CD4-positive, alpha-beta T cell treated with Interleukin-1 beta for 1 hour (primary cell): ENCODE measurements around the gene MAP3K8.

Experiments used
- DNase-seq, 2 donors: peaks; one replicate each; pipeline ENCODE4 v3.0.0-alpha.2; 2020 to 2022

MAP3K8 gene

DNA sequence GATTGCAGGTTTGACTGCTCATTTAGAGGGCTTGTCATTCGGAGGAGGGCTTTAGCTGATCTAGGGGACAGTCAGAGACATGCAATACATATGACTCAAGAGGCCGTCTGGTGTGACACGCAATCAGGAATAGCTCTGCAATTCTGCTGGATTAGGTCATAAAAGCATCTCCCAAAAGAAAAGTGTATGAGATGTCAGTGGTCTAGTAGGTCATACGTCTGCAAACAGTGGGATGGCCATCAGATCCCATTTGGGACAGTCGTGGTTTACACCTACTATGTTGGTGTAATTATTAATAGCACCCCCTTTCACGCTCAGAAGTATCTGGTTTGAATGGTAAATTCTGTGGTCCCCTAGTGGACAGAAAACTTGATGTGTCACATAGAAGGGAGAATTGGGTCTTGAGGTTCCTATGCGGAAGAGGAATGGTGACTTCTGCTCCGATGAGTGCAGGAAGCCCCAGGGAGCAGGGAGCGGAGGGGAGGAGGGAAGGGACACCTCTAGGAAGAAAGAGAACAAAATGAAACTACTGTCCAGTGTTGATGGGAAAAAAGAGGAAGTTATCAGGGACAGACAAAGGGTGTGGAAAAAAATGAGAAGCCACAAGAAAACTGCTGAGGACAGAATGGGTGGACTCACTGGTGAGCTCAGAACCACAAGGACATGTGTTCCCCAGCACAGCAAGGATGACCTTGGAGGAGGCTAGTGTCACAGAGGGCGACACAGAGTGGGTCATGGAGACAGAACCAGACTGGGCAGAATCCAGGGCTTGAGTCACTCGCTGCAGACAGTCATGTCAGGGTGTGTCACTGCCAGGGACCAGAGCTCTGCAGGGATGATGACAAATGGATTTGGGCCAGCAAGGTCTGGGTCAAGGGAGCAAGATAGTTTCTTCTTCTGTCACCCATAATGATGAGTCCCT is 59.9 kb downstream of the MAP3K8 start:
- peak in 1 of 2 donors; percentile 88 for DNase-seq

DNA sequence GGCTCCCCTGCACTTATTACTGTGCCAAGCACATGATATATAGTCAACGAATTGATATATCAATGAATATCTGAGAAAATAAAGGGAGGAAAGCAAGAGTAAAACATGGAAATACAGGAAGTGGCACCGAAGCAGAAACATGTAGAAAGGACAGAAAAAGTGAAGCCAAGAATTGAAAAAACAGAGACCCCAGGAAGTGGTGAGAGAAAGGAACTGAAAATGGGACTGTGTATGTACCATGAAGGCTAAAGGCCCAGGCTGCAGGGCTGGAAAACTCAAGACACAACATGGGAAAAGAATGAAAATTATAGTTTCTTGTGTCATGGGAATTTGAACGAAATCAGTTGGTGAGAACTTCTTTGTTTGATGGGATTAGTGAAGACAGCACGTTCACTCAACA is 60.6 kb downstream of the MAP3K8 start:
- no peak for DNase-seq

DNA sequence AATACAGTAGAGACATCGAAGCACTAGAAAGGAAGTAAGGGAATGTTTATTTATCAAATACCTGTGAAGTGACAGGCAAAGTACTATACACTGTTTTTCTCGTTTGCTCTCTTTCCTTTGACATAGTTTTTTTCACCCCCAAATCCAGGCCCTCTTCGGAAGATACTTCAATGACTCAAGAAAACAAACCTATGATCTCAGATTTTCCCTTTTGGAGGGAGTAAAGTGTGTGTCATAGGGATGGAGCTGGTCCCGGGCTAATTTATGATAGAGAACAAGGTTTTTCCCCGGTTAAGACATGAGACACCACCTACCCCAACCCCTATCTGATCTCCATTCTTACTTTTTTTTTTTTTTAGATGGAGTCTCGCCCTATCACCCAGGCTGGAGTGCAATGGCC is 61.7 kb downstream of the MAP3K8 start:
- no peak for DNase-seq

DNA sequence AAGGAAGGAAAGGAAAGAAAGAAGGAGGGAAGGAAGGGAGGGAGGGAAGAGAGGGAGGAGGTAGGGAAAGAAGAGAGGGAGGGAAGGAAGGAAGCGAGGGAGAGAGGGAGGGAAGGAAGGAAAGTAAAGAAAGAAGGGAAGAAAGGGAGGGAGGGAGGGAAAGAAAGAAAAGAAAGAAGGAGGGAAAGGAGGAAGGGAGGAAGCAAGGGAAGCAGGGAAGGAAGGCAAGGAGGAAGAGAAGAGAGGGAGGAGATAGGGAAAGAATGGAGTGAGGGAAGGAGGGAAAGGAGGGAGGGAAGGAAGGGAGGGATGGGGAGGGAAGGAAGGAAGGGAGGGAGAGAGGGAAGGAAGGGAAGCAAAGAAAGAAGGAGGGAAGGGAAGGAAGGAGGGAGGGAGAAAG is 65.8 kb downstream of the MAP3K8 start:
- DNase-seq, result no peak

DNA sequence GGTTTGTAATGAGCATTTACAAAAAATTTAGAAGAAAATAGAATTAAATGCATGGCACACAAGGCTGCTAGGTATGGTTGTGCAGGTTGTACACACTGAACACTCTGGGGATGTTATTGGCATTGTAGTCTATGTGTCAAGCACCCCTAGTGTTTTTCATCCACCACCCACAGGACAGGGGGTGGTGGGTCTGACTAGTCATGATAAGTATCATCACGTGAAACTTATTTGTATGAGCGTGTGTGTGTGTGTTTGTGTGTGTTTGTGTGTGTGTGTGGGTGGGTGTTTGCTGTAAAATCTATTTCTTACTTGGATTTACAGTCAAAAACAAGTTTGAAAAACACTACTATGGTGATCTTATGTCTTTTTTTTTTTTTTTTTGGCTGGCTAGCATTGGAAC is 66.5 kb downstream of the MAP3K8 start:
- DNase-seq, result no peak

DNA sequence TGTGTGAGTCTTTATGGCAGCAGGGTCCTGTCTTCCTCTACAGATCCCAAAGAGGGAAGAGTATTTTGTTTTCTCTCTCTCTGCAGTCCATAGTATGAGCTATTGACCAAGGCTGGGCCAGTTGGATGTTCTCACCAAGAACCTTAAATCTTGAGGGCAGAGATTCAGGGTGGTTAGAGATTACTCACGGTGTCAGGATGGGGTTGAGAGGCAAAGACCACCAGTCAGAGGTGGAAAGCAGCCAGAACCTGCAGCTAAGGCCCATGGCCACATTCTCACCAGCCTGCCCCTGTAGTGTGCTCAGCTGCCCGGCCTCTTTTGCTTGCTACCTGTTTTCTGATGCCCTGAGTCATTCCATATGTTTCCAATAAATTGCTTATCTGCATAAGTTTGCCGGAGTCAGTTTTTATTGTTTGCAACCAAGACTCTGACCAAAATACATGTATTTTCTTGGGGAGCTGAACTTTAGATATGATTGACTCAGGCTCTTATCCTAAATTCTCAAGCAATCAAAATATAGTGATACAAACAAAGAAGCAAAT is 67.0 kb downstream of the MAP3K8 start:
- no peak for DNase-seq

DNA sequence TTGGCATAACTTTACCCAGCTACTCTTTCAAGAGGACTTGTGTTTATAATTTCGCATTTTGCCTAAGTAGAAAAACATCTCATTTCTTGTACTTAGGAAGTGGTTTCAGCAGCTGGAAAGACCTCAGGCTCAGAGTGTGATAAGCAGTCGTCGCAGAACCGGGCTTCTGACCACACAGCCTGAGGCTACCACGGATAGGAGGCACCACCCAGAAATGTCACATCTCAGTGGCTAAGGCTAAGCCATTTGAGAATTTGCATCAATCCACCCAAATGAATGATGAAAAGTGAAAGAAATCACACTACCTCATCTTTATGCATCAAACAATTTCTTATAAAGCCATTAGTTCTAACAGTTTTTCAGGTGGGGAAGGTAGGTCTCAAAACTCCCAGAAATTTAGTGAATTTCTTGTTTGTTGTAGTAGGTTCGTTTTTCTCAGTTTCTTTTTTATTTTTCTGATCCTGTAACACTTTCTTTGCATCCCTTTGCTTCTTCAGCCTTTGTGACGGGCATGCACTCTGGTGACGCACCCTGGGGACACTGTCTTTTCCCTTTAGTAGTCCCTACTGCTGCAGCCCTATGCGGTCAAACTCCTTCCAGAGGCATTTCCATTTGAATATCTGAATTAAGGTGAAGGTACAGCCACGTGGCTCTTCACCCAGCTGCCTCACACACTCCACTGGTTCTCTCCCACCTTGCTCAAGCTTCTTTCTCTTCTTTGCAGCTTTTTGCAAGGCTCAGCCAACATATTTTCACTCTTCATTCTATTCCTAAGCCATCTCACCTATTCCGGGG is 68.5 kb downstream of the MAP3K8 start:
- peak; percentile 53 to 56 for DNase-seq

DNA sequence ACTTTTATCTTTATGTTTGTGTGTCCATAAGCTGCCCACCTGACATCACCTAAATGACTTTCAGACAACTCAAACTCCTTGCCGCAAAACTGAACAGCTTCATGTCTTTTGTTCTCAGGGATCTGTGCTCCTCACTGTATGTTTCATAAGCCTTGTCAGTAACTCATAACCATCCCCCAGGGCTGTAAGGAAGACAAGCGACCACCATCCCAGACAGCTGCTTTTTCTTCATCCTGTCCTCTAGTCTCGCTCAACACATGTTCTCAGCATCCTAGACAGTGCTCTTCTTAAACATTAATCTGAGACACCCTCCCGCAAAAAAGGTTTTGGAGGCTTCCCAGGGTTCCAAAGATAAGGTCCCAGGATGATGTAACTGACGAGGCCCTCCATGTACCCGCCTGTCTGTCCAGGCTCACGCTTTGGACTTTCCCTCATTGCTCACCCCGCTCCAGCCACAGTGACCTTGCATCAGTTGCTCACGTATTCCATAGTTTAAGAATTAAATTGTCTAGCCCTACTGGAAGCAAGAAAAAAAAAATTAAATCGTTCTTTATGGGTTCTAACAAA is 69.8 kb downstream of the MAP3K8 start:
- no peak for DNase-seq

DNA sequence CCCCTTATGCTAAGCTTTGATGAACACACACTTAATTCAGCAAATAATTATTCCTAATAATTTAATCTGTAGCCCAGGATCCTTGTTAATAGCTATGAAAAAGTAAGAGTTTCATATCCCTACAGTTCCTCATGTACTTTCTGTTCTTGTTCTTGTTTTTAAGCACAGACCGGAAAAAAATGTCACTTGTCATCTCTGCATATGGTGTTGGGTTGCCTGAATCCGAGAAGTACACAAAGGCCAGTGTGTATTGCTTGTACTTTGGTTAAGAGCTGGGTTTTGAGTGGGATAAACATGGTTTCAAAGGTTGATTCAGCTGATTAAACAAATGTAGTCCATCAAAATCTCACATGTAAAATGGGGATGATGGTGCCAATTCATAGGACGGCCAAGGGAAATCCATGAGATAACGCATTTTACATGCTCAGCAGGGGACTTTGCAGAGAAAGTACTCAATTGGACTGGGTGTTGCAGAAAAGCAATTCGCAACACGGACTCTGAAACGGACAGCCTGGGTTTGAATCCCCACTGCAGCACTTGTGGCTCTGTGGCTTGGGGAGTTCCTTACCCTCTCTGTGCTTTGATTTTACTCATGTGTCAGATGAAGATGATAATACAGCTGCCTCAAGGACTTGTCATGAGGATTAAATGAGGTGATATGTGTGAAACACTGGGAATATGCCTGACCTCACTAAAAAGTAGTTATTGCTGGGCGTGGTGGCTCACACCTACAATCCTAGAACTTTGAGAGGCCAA is 71.7 kb downstream of the MAP3K8 start:
- no peak for DNase-seq

DNA sequence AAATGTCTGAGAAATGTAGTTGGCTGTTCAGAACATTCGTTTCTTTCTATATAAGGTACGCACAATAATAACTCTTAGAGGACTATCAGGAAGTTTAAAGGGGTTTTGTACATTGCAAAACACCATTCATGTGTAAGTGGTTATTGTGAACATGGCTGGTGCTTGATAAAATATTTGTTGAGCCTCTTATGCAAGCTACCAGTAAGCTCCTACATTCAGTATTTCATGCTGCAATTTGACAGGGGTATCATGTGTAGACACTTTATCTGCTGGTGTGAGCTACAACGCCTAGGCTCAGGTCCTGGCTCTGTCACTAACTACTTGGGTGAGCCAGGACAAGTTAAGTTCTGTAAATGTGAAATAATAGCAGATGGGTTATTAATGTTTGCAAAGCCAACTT is 75.5 kb downstream of the MAP3K8 start:
- DNase-seq, result no peak

DNA sequence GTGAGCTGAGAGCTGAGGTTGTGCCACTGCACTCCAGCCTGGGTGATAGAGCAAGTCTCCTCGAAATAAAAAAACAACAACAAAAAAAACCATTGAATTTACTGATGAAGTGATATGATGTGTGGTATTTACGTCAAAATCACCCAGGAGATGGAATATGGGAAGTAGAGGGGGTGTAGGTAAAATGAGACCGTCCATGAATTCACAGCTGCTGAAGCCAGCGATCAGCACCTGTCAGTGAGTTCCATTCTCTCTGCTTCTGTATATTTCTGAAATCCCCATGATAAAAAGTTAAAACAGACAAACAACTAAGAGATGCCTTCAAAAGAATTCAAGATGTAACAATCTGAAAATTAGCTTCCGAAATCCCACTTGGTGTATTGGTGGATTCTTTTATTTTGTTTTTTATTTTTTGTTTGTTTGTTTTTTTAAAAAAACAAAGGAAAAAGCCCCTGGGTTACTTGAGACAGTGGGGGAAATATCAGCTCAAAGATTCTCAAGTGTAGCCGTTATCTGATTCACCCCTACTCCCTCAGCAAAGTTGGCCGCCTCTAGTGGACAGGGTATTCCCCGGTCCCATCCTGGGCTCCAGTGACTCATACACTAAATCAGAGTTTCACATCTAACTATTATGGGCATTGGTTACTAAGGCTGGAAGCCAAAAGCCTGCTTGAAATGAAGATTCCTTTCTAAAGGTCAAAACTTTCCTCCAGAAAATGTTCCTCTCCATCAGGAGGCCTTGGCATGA is 76.4 kb downstream of the MAP3K8 start:
- DNase-seq, result peak in 1 of 2 donors; percentile 29

DNA sequence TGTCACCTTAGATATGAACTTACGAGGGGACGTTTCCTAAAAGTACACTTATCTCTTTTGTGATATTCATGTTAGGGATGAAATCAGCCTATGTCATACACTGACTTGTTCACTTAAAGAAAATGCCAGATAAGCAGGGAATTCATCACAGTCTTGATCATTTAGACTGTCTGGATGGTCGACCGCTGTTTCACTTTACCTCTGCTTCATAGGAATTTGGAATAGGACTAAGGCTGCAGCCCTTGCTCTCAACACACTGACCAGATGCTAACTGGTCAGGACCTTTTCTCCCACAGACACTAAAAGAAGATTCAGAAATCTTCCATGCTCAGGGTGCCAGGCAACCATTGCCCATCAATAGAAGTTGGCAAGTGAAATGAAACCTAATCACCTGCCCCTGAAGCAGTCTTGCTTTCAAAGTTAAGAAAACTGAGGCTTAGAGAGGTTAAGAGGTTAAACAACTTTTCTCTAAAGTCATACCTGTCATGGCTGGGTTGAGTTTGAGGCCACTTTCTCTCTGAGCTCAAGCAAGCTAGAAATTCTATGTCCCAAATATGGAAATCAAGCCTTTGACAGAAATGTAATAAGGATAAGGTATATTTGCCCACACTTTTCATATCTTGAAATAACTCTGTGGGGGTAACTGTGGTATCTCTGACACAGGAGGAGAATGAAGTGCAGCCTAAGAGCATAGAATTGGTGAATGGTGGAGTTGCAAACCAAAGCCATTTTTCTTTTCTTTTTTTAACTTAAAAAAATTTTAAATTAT is 77.1 kb downstream of the MAP3K8 start:
- DNase-seq, result no peak
